ENCODE data around the gene TCEAL6. TPM values are rescaled to one million over a fixed set of nuclear protein-coding genes. Genes with fewer than 3 reads are reported as not detected.
"Not testable (repeated sequence)": the region's sequence is repeated elsewhere in the genome, so short reads cannot be mapped to it uniquely, and the experiment has no call there.

TCEAL6 gene
- not detected in 2 replicates for polyA plus RNA-seq (2011; rRNA removed)
- polyA minus RNA-seq (2011; rRNA and poly(A)+ RNA removed), result not detected in 2 replicates

DNA sequence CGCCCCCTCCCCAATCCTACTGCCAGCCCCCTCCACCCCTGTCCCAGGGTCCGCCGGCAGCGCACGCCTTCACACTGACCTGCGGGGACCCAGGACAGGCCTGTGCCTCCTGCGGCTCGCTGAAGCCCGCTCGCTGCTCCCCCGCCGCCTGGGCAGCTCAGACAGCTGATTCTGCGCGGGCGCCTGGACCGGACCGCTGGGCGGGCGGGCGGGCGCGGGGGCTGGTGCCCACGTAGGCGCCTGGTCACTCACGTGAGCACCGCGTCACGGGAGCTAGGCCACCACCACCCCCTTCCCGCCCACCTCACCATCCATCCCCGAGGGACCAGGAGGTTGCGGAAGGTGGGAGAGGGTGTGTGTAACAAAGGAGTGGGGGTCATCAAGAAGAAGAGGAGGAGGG is at the start of gene TCEAL6:
Gene TCEAL6, minus strand, starts transcription at position 208 of the 400 bp plus-strand sequence.
- POLR2A ChIA-PET; CTCF ChIA-PET; H3K27me3 ChIP-seq (ENCODE audit: control insufficient read depth, insufficient read depth, low read length); H3K4me3 ChIP-seq (ENCODE audit: low read depth, low read length); H3K36me3 ChIP-seq (ENCODE audit: control insufficient read depth, insufficient read depth, low read length); DNase-seq (ENCODE audit: low read depth): not testable (repeated sequence)

DNA sequence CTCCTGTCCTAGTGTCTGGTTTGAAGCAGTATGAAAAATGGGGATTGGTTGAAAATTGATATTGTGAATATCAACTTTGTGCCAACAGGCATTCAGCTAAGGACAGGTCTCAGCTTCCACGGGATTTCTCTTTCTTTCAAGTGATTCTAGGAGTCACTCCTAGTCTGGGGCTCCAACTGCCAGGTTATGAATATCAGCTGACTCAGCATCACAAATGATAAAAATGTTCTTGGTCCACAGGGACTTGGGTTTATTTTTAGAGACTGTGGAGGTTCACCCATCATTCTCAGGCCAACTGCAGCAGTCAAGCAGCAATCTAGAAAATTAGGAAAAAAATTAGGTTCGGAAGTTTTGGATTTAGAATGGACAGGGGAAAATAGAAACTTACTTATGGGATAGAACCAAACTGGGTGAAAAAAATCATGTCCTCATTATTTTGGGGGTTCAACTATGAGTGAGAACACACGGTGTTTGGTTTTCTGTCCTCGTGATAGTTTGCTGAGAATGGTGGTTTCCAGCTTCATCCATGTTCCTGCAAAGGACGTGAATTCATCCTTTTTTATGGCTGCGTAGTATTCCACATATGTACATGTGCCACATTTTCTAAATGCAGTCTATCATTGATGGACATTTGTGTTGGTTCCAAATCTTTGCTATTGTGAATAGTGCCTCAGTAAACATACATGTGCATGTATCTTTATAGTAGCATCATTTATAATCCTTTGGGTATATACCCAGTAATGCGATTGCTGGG is 43.9 kb upstream of the TCEAL6 start:
- TF ChIP-seq, protein P1, sequence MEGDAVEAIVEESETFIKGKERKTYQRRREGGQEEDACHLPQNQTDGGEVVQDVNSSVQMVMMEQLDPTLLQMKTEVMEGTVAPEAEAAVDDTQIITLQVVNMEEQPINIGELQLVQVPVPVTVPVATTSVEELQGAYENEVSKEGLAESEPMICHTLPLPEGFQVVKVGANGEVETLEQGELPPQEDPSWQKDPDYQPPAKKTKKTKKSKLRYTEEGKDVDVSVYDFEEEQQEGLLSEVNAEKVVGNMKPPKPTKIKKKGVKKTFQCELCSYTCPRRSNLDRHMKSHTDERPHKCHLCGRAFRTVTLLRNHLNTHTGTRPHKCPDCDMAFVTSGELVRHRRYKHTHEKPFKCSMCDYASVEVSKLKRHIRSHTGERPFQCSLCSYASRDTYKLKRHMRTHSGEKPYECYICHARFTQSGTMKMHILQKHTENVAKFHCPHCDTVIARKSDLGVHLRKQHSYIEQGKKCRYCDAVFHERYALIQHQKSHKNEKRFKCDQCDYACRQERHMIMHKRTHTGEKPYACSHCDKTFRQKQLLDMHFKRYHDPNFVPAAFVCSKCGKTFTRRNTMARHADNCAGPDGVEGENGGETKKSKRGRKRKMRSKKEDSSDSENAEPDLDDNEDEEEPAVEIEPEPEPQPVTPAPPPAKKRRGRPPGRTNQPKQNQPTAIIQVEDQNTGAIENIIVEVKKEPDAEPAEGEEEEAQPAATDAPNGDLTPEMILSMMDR (IDR thresholded peaks at IDR 0.05; ENCODE audit: insufficient read depth, low read depth, low read length), result no peak
- Histone ChIP-seq H3K36me3 (ENCODE audit: control insufficient read depth, insufficient read depth, low read length) (no peaks in the 10 kb centered on the region), H3K4me3 (ENCODE audit: low read depth, low read length) (no peak overlapping the region), H3K27me3 (ENCODE audit: control insufficient read depth, insufficient read depth, low read length) (no peaks in the 10 kb centered on the region)
- ChIA-PET CTCF (interaction anchor here (0.5 kb wide), 1 partner anchor 711 kb away, joined by 3 read pairs; no protein-coding TSS in a partner anchor), POLR2A (no interaction called here)
- DNase-seq (ENCODE audit: low read depth), result no peak

DNA sequence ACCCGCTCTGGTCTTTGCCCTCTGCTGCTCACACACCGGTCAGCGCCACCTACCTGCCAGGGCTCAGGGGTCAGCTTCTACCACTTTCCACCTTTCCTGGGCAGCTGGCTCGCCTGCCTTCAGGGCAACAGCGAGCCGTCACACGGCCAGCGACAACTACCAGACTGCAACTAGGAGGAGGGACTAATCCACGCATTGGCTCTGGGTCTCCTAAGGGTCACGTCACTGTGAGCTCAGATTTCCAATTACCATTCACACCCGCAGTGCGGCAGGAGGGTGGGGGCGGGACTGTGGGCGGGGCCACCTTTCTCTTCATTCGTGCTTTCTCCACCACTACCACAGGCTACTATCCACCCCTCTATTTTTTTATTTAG is 13.5 kb upstream of the TCEAL6 start, which contains the start of gene BEX5:
Gene BEX5, minus strand, starts transcription at position 172 of the 374 bp plus-strand sequence. CDS start 1,712 bp downstream, outside the sequence.
- Histone ChIP-seq H3K27me3 (ENCODE audit: control insufficient read depth, insufficient read depth, low read length) (no peaks in the 10 kb centered on the region), H3K36me3 (ENCODE audit: control insufficient read depth, insufficient read depth, low read length) (no peaks in the 10 kb centered on the region), H3K4me3 (ENCODE audit: low read depth, low read length) (no peak within 1 kb of the TSS)
- ChIA-PET POLR2A (no interaction called here), CTCF (no interaction called here)
- no peak for DNase-seq (ENCODE audit: low read depth)
- TF ChIP-seq, protein P1 (IDR thresholded peaks at IDR 0.05; ENCODE audit: insufficient read depth, low read depth, low read length), result no peak

DNA sequence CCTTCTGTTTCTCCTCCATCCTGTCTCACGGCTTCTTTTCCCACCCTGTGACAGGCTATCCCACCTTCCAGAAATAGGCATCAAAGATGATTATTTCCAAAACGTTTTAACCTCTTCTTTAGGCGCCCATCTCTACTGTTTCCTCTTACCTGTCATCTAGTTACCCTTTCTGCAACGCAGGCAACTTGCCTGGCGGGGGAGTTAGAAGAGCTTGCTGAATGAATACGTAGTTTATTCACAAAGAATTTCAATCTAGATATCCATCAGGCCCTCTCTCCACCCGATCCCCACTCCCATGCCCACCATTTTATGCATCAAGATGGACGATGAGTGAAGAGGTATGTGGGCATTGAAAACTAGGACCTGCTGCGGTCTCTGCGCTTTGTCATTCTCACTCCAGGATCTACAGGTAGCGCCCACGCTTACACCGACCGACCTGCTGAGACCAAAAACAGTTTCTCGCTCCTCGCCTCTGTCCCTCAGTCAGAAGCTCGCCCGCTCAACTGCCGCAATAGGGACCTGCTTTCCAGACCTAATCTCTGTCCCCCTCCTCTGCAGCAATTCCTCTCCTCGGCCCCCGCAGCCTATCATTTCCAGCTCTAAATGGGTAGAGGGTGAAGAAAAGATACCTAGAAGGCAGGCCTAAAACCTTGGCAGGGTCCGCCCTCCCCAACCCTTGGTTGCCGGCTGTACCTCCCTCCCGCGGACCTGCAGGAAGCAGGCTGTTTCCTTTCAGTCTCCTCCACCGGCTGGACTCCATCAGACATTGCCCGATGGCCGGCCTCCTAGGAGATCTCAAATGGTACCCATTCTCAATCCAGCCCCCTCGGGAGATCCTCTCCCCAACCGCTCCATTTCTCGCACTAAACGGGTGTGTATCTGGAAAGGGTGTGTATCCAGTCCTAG is 12.9 kb upstream of the TCEAL6 start:
- no peak for DNase-seq (ENCODE audit: low read depth)
- ChIA-PET CTCF (no interaction called here), POLR2A (no interaction called here)
- Histone ChIP-seq H3K27me3 (ENCODE audit: control insufficient read depth, insufficient read depth, low read length) (no peaks in the 10 kb centered on the region), H3K36me3 (ENCODE audit: control insufficient read depth, insufficient read depth, low read length) (no peaks in the 10 kb centered on the region), H3K4me3 (ENCODE audit: low read depth, low read length) (no peak overlapping the region)
- TF ChIP-seq, protein P1 (IDR thresholded peaks at IDR 0.05; ENCODE audit: insufficient read depth, low read depth, low read length), result no peak

DNA sequence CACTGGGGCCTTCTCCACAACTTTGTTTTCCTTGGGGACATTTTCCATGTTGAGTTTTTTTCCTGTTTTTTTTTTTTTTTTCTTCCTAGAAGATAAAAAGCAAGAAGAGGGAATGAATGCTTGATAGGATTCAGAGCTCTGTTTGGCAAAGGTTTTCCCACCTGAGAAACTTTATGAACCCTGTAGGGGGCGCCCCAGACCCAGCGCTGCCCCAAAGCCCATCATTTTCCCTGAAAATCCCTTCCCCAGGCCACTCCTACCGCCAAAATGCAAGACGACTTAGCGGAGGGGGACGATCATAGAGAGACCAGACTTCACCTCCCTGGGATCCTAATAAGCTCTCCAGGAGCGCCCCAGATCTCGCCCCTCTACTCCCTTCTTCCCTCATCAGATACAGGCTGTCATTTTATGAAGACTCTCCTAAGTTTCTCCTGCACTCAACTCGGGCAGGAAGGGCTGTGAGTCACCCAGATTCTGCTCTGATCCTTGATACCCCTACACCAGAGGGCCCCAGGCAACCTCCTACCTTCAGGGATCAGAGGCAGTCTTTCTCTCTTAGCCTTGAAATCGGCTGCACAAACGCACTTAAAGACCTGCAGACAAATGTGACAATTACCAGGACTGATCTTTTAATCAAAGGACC is 12.1 kb upstream of the TCEAL6 start:
- POLR2A ChIA-PET, result no interaction called here
- DNase-seq (ENCODE audit: low read depth), result no peak
- TF ChIP-seq, protein P1 (IDR thresholded peaks at IDR 0.05; ENCODE audit: insufficient read depth, low read depth, low read length), result 0 out of 2 replicates have a peak, but pooled peaks have one; percentile 1
- CTCF ChIA-PET, result no interaction called here
- Histone ChIP-seq H3K4me3 (ENCODE audit: low read depth, low read length) (no peak overlapping the region), H3K36me3 (ENCODE audit: control insufficient read depth, insufficient read depth, low read length) (no peaks in the 10 kb centered on the region), H3K27me3 (ENCODE audit: control insufficient read depth, insufficient read depth, low read length) (no peaks in the 10 kb centered on the region)

DNA sequence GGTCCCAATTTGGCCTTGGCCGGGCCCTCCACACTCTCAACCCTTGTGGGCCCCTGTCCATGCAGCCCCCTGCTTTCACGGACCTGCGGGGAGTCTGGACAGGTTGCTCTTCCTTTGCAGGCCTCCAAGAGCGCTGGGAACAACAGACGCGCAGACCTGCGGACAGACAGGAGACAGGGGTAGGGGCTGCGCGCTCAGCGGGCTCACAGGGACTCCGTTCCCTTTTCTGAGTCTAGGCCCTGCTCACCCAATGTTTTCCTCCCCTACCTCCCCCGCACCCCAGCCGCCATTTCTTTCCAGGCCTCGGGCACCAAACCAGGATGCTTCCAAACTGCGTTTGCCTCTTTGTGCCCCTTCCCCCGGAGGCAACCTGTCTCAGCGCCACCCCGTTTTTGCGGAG is 650 bp downstream of the TCEAL6 start:
- H3K36me3 ChIP-seq (ENCODE audit: control insufficient read depth, insufficient read depth, low read length); CTCF ChIA-PET; H3K4me3 ChIP-seq (ENCODE audit: low read depth, low read length); H3K27me3 ChIP-seq (ENCODE audit: control insufficient read depth, insufficient read depth, low read length); POLR2A ChIA-PET; DNase-seq (ENCODE audit: low read depth): not testable (repeated sequence)

DNA sequence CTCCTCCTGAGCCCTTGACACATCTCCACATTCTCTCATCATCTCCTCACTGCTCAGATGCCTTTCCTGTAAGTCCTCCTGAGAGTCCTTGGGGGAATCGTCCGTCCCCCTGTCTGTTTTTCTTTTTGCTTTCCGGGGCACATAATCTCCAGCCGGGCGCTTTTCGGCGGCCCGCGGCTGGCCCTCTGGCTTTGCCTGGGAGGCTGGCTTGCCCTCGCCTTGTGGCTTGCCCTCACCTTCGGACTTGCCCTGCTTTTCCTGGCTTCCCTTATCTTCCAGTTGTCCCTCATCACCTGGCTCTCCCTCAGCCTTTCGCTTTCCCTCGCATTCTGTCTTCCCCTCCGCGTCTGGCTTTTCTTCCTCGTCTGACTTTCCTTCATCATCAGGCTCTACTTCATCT is 1.4 kb downstream of the TCEAL6 start:
- CTCF ChIA-PET; DNase-seq (ENCODE audit: low read depth); H3K4me3 ChIP-seq (ENCODE audit: low read depth, low read length); POLR2A ChIA-PET; H3K36me3 ChIP-seq (ENCODE audit: control insufficient read depth, insufficient read depth, low read length); H3K27me3 ChIP-seq (ENCODE audit: control insufficient read depth, insufficient read depth, low read length): not testable (repeated sequence)
